ENCODE data around the gene NPRL2. TPM values are rescaled to one million over a fixed set of nuclear protein-coding genes. Genes with fewer than 3 reads are reported as not detected.

The NPRL2 gene
- total RNA-seq, 1 donor from 2014 or later = 17.1 TPM

GRCh38 chr3:50319894-50320625 lies 30.5 kb downstream of the NPRL2 start:
- FAIRE-seq = no peak

GRCh38 chr3:50319181-50319893 lies 31.2 kb downstream of the NPRL2 start:
- no peak for TF ChIP-seq CTCF (IDR thresholded peaks at IDR 0.05; ENCODE audit: insufficient read depth, low read length, severe bottlenecking)
- H3K36me3 ChIP-seq (ENCODE audit: control insufficient read depth, insufficient read depth, low read length) = peaks cover 26% of the 10 kb centered on the region
- FAIRE-seq (peak; percentile 72), DNase-seq (ENCODE audit: low read depth) (no peak)
- no peaks in the 10 kb centered on the region for H3K27me3 ChIP-seq (ENCODE audit: control insufficient read depth, insufficient read depth, low read length)
- H3K4me3 ChIP-seq (ENCODE audit: low read depth, low read length) = no peak overlapping the region

More at GRCh38 chr3:50319894-50320625, 30.5 kb downstream of the NPRL2 start:
- Histone ChIP-seq H3K4me3 (ENCODE audit: low read depth, low read length) (peak overlapping the region; percentile 61), H3K36me3 (ENCODE audit: control insufficient read depth, insufficient read depth, low read length) (peaks cover 26% of the 10 kb centered on the region), H3K27me3 (ENCODE audit: control insufficient read depth, insufficient read depth, low read length) (no peaks in the 10 kb centered on the region)
- TF ChIP-seq CTCF (IDR thresholded peaks at IDR 0.05; ENCODE audit: insufficient read depth, low read length, severe bottlenecking) = no peak
- DNase-seq (ENCODE audit: low read depth) = no peak

- FAIRE-seq (peak; percentile 79), DNase-seq (ENCODE audit: low read depth) (no peak)
- no peak overlapping the region for H3K4me3 ChIP-seq (ENCODE audit: low read depth, low read length)
- H3K36me3 ChIP-seq (ENCODE audit: control insufficient read depth, insufficient read depth, low read length) = peaks cover 26% of the 10 kb centered on the region
- no peaks in the 10 kb centered on the region for H3K27me3 ChIP-seq (ENCODE audit: control insufficient read depth, insufficient read depth, low read length)
- TF ChIP-seq CTCF (IDR thresholded peaks at IDR 0.05; ENCODE audit: insufficient read depth, low read length, severe bottlenecking) = no peak
Measured at GRCh38 chr3:50318615-50319014, 32.0 kb downstream of the NPRL2 start.

- no peak for FAIRE-seq
- Histone ChIP-seq H3K36me3 (ENCODE audit: control insufficient read depth, insufficient read depth, low read length) (peaks cover 26% of the 10 kb centered on the region), H3K27me3 (ENCODE audit: control insufficient read depth, insufficient read depth, low read length) (no peaks in the 10 kb centered on the region), H3K4me3 (ENCODE audit: low read depth, low read length) (no peak overlapping the region)
- TF ChIP-seq CTCF (IDR thresholded peaks at IDR 0.05; ENCODE audit: insufficient read depth, low read length, severe bottlenecking) = no peak
- DNase-seq (ENCODE audit: low read depth) = no peak
Measured at GRCh38 chr3:50318163-50318562, 32.4 kb downstream of the NPRL2 start.

GRCh38 chr3:50317300-50317699 lies 33.3 kb downstream of the NPRL2 start:
- FAIRE-seq (no peak), DNase-seq (ENCODE audit: low read depth) (no peak)
- Histone ChIP-seq H3K27me3 (ENCODE audit: control insufficient read depth, insufficient read depth, low read length) (no peaks in the 10 kb centered on the region), H3K36me3 (ENCODE audit: control insufficient read depth, insufficient read depth, low read length) (peaks cover 26% of the 10 kb centered on the region), H3K4me3 (ENCODE audit: low read depth, low read length) (peak overlapping the region; percentile 2)
- TF ChIP-seq CTCF (IDR thresholded peaks at IDR 0.05; ENCODE audit: insufficient read depth, low read length, severe bottlenecking) = no peak
